Measurements from ENCODE around the gene RFT1. TPM values are rescaled to one million over a fixed set of nuclear protein-coding genes. Genes with fewer than 3 reads are reported as not detected.

Gene RFT1
- total RNA-seq, 1 experiment from 2014 or later, result 33.6 TPM

DNA sequence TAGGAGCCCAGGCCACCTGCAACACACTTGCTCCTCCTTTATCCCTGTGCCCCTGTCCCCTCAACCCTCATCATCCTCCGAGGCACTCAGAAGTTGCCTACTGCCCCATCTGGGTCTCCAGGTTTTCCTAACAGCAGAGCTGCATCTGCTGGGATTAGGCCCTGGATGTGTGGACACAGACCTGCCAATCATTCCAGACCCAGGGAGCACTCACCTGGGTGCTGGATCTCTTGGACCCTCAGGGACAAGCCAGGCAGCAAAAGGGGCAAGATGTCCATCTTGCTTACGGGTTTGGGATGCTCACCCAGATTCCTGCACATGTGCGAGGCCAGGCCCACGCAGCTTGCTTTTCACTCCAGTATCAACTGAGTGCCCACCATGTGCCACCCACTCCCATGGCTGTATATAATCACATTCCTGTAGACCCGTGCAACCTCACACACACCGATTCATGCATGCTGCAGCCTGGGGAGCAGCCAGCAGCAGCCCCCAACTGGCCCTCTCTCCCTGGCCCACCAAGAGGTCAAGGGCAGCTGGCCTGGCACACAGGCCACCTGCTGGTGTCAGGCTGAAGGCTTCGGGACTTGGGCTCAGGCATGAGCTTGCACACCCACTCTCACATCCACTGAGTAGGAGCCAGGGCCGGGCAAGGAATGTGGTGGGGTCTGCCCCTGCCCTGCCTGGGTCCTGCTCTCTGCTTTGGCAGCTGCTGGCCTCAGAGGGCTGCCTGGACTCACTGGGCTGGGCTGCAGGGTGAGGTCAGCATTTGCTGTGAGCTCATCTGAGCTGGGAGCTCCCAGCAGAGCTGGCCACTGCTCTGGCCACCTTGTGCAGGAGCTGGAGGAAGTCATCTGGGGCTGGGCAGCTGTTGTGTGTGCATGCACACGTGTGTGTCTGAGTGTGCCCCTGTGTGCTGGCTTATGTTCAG, 45.6 kb upstream of the RFT1 start (continued):
- no peak for TF ChIP-seq CTCF (IDR thresholded peaks at IDR 0.05 in 2 of 3, conservative IDR thresholded peaks at IDR 0.05 in 1 of 3; ENCODE audit: borderline replicate concordance in 1 of 3, insufficient read depth in 1 of 3, low read depth in 2 of 3, low read length in 2 of 3)
- TF ChIP-seq SP1 (IDR thresholded peaks at IDR 0.05; ENCODE audit: low read depth), result no peak
- no peak for TF ChIP-seq POLR2AphosphoS5 (IDR thresholded peaks at IDR 0.05; ENCODE audit: low read depth, low read length)

DNA sequence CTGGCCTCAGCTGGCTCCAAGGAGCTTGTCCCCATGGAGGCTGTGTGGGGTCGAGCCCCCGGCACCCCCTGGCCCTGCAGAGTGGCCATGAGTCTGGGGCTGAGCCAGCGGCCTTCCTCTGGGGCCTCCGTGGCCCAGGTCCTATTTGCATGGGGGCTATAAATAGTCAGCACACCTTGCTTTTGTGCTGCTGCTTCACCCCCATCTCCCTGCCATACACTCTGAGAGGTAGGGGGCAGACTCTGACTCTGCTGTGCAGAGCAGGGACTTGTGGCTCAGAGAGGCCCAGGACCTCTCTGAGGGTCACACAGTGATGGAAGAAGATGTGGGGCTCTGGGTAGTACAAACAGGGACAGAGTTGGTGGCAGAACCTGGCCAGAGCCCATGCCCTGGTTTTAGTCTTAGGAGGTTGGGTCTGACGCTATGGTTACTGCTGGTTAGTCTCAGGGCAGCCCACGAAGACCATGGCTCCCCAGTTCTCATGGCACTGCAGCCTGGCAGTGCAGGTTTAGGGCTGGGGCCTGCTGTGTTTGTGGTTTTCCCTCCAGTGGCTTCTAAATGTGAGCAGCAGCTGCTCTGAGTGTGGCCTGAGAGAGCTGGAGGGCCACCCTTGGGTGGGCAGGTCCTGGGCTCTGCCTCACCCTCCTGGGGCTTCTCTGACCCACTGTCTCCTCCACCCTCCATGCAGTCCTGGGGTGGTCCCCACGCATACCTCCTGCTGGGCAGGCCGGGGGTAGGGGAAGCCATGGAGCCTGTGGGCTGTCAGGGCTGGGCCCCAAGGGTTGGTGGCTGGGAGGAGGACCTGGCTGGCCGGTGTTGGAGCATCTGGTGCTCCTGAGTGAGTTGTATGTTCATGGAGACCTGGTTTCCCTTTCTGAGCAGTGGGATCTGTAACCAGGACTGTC, 44.4 kb upstream of the RFT1 start:
- no peaks in the 10 kb centered on the region for H4K20me1 ChIP-seq (ENCODE audit: insufficient read depth)
- no peak overlapping the region for H3K27ac ChIP-seq (ENCODE audit: low read depth, low read length)
- RAD21 ChIA-PET (ENCODE audit: low non-redundant PET in 1 of 2, low total read pairs in 2 of 2, uncharacterized antibody in 2 of 2, unreplicated experiment in 2 of 2), result no interaction called here
- H3K79me2 ChIP-seq (ENCODE audit: insufficient read depth, low read length), result peaks cover 26% of the 10 kb centered on the region; the same call in 1 of the 2 replicates
- no peak for ATAC-seq
- no peak overlapping the region for H3K4me2 ChIP-seq (ENCODE audit: low read length)
- peaks cover 0 to 8% of the 10 kb centered on the region in 2 experiments; a peak in 2 of 4 replicates for H3K4me1 ChIP-seq (ENCODE audit: control insufficient read depth in 1 of 2, insufficient read depth in 2 of 2, low read length in 2 of 2)
- intact Hi-C loops (cut with micrococcal nuclease), result no loop called here
- peaks cover 2 to 3% of the 10 kb centered on the region in 2 experiments; a peak in 3 of 4 replicates for H3K36me3 ChIP-seq (ENCODE audit: control insufficient read depth in 1 of 2, insufficient read depth in 2 of 2, low read length in 2 of 2)
- no peak overlapping the region for H3K9ac ChIP-seq (ENCODE audit: low read length)
- H3K4me3 ChIP-seq (replicated peaks in 1 of 2; ENCODE audit: low read depth in 1 of 2, low read length in 2 of 2), result no peak overlapping the region
- no peak for DNase-seq (ENCODE audit: low read depth, low spot score)
- no peaks in the 10 kb centered on the region for H3K27me3 ChIP-seq (ENCODE audit: insufficient read depth, low read length)
- H2AFZ ChIP-seq (ENCODE audit: low read depth, low read length, poor library complexity, severe bottlenecking), result no peak overlapping the region
- H3K9me3 ChIP-seq (ENCODE audit: control insufficient read depth in 1 of 2, insufficient read depth in 1 of 2, low read depth in 1 of 2, low read length in 2 of 2), result no peaks in the 10 kb centered on the region
- H3K9me2 ChIP-seq (ENCODE audit: insufficient read depth), result no peaks in the 10 kb centered on the region
- POLR2A ChIA-PET, result no interaction called here
- CTCF ChIA-PET, result no interaction called here
- no TSS peak for BruUV-seq (replicated peaks)
- TF ChIP-seq ZBTB33 (IDR thresholded peaks at IDR 0.05; ENCODE audit: extremely low read depth, insufficient replicate concordance, low read length), result no peak
- TF ChIP-seq SRF (IDR thresholded peaks at IDR 0.05; ENCODE audit: low read depth), result no peak
- TF ChIP-seq TCF7L2 (IDR thresholded peaks at IDR 0.05; ENCODE audit: borderline replicate concordance, extremely low read depth, insufficient read depth, insufficient read length), result no peak
- no peak for TF ChIP-seq SP1 (IDR thresholded peaks at IDR 0.05; ENCODE audit: low read depth)
- no peak for TF ChIP-seq JUND (IDR thresholded peaks at IDR 0.05)
- no peak for TF ChIP-seq CEBPB (IDR thresholded peaks at IDR 0.05; ENCODE audit: low read depth)
- TF ChIP-seq, protein P1, sequence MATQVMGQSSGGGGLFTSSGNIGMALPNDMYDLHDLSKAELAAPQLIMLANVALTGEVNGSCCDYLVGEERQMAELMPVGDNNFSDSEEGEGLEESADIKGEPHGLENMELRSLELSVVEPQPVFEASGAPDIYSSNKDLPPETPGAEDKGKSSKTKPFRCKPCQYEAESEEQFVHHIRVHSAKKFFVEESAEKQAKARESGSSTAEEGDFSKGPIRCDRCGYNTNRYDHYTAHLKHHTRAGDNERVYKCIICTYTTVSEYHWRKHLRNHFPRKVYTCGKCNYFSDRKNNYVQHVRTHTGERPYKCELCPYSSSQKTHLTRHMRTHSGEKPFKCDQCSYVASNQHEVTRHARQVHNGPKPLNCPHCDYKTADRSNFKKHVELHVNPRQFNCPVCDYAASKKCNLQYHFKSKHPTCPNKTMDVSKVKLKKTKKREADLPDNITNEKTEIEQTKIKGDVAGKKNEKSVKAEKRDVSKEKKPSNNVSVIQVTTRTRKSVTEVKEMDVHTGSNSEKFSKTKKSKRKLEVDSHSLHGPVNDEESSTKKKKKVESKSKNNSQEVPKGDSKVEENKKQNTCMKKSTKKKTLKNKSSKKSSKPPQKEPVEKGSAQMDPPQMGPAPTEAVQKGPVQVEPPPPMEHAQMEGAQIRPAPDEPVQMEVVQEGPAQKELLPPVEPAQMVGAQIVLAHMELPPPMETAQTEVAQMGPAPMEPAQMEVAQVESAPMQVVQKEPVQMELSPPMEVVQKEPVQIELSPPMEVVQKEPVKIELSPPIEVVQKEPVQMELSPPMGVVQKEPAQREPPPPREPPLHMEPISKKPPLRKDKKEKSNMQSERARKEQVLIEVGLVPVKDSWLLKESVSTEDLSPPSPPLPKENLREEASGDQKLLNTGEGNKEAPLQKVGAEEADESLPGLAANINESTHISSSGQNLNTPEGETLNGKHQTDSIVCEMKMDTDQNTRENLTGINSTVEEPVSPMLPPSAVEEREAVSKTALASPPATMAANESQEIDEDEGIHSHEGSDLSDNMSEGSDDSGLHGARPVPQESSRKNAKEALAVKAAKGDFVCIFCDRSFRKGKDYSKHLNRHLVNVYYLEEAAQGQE (IDR thresholded peaks at IDR 0.05; ENCODE audit: low read depth), result no peak
- no peak for TF ChIP-seq SIN3A (IDR thresholded peaks at IDR 0.05; ENCODE audit: low read depth)
- no peak for TF ChIP-seq EZH2 (IDR thresholded peaks at IDR 0.05)
- no peak for TF ChIP-seq POLR2AphosphoS5 (IDR thresholded peaks at IDR 0.05; ENCODE audit: low read depth, low read length)
- TF ChIP-seq FOSL1 (IDR thresholded peaks at IDR 0.05; ENCODE audit: low read depth), result no peak
- no peak for TF ChIP-seq RAD21 (IDR thresholded peaks at IDR 0.05; ENCODE audit: low read depth)
- TF ChIP-seq CBX3 (IDR thresholded peaks at IDR 0.05; ENCODE audit: low read depth), result no peak
